Mucosa of descending colon (tissue), 3 donors: ENCODE measurements around the gene BCO1. TPM values are rescaled to one million over a fixed set of nuclear protein-coding genes. Genes with fewer than 3 reads are reported as not detected.

Experiments
- ATAC-seq: fragments of 200-7000 bp; cut with Tn5 transposase; one replicate; pipeline ENCODE4 v1.9.1; 2020; ENCODE audit warnings: mild to moderate bottlenecking, moderate library complexity
- DNase-seq, 3 donors: peaks; one replicate each; pipeline ENCODE4 v3.0.0-alpha.2; 2020
- H3K36me3 ChIP-seq: fragments of 200-600 bp; one replicate; pipeline ENCODE4 v1.8.0; 2021; ENCODE audit warnings: low read depth, mild to moderate bottlenecking
- H3K4me1 ChIP-seq: fragments of 200-600 bp; one replicate; pipeline ENCODE4 v1.8.0; 2021; ENCODE audit warnings: low read depth, mild to moderate bottlenecking
- H3K4me3 ChIP-seq: fragments of 200-600 bp; one replicate; pipeline ENCODE4 v1.8.0; 2021; ENCODE audit warnings: mild to moderate bottlenecking
- H3K9me3 ChIP-seq: fragments of 200-600 bp; one replicate; pipeline ENCODE4 v1.8.0; 2021; ENCODE audit warnings: mild to moderate bottlenecking
- intact Hi-C, 2 donors: fragments of 100-400 bp; cut with DNase I in 1 of 2; cut with micrococcal nuclease in 1 of 2; formaldehyde crosslinking; loops; one replicate each; pipeline versions ENCODE4 v1.11.0 to v1.11.1; 2022; cut with DNase I, micrococcal nuclease
- total RNA-seq, 3 donors: library from RNA; stranded (reverse); fragmentation: NEBNext Ultra II Directional in 2 of 3; extraction: Animal tissue kit (Norgen Biotek cat#: 25700) in 2 of 3; gene quantifications; one replicate each; pipeline versions ENCODE4 v1.2.1 to v1.2.4, GENCODE V29; 2021 to 2023
- TF ChIP-seq, protein P1 (sequence below): fragments of 200-600 bp; IDR thresholded peaks from one replicate; pipeline ENCODE4 v1.8.0; 2022; ENCODE audit warnings: antibody characterized with exemption, mild to moderate bottlenecking
- donor health status: DM: no; HTN: no; CAD: no; lungs with moderate emphysema.
- donor health status: DM: no; HTN: no; CAD: no.
- donor health status: DM: no; HTN: yes; CAD: no.

Gene BCO1
- total RNA-seq, 3 donors from 2014 or later, result 2.2 to 6.5 (median 4.5) TPM

DNA sequence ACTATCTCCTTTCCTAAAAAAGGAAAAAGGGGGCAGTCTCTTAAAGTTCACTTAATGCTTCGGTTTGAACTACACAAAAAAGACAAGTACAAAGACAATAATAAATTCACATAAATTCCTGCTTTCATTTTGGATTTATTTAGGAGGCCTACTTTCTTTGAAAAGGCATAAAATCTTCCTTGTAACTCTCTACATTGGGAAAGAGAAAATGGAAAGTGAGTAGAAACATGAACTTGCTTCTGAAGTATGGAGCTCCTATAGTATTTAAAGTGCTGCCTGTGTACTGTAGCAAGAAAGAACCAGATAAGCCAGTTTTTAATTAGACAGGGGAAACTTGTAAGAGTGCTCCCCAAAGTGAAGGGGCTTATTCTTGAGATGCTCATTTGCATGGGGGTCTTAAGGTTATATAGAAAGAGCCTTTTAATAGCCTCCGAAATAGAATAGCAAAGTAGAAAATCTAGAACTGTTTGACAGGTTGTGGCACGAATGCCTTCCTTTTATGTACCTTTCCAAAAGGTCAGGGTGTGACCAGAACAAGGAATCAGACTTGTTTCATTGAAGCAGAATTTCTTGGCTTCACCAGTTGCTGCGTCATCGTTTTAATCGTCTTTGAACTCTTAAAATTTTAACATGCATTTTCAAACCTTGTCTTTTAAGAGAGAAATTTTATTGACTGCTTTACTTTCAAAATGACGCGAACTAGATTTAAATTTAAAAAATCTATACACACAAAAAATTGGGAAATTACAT lies 89.1 kb downstream of the BCO1 start:
- no peaks in the 10 kb centered on the region for H3K9me3 ChIP-seq
- H3K4me3 ChIP-seq, result no peak overlapping the region
- peak; percentile 80 for ATAC-seq
- DNase-seq, result peak in 1 of 3 donors; percentile 12
- no peaks in the 10 kb centered on the region for H3K36me3 ChIP-seq
- intact Hi-C loops, result no loop called here
- H3K4me1 ChIP-seq, result no peaks in the 10 kb centered on the region
- TF ChIP-seq, protein P1, sequence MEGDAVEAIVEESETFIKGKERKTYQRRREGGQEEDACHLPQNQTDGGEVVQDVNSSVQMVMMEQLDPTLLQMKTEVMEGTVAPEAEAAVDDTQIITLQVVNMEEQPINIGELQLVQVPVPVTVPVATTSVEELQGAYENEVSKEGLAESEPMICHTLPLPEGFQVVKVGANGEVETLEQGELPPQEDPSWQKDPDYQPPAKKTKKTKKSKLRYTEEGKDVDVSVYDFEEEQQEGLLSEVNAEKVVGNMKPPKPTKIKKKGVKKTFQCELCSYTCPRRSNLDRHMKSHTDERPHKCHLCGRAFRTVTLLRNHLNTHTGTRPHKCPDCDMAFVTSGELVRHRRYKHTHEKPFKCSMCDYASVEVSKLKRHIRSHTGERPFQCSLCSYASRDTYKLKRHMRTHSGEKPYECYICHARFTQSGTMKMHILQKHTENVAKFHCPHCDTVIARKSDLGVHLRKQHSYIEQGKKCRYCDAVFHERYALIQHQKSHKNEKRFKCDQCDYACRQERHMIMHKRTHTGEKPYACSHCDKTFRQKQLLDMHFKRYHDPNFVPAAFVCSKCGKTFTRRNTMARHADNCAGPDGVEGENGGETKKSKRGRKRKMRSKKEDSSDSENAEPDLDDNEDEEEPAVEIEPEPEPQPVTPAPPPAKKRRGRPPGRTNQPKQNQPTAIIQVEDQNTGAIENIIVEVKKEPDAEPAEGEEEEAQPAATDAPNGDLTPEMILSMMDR, result no peak

DNA sequence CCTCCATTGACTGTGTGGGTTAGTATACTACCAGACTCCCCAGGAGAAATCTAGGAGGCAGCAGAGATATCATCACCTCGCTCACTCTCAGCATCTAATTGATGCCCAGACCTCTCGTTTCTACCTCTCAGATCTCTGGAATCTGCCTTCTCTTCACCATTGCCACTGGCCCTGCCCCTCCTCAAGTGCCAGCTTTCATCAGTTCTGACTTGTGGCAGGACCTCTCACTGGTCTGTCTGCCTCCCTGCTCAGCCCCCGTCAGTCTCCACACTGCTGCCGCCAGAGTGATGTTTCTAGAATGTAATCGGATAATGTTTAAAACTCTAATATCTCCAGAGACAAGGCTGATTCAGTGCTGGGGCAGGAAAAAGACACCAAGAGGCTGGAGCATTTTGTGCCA lies 91.5 kb downstream of the BCO1 start:
- intact Hi-C loops, result no loop called here
- no peak for ATAC-seq
- Histone ChIP-seq H3K9me3 (no peaks in the 10 kb centered on the region), H3K36me3 (no peaks in the 10 kb centered on the region), H3K4me1 (no peaks in the 10 kb centered on the region), H3K4me3 (no peak overlapping the region)
- no peak for DNase-seq
- TF ChIP-seq, protein P1, result no peak

DNA sequence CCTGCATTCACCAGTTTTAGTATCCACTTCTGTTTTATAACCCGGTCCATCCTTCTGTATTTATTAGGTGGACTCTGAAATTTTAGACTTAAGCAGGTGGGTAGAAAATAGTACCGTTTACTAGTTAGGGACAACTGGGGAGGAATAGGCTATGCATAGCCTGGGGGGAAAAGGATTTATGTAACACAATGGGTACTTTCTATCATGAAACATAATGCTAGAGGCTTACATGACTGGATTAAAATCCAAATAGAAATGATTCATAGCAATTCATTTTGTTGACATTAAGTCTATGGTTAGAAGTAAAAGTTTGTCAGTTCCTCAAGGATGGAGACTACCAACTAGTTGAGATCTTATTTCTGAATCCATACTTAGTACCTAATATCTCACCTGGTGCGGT lies 94.9 kb downstream of the BCO1 start:
- no peaks in the 10 kb centered on the region for H3K4me1 ChIP-seq
- intact Hi-C loops, result no loop called here
- H3K4me3 ChIP-seq, result no peak overlapping the region
- H3K36me3 ChIP-seq, result no peaks in the 10 kb centered on the region
- no peak for DNase-seq
- no peaks in the 10 kb centered on the region for H3K9me3 ChIP-seq
- TF ChIP-seq, protein P1, result no peak
- ATAC-seq, result no peak

DNA sequence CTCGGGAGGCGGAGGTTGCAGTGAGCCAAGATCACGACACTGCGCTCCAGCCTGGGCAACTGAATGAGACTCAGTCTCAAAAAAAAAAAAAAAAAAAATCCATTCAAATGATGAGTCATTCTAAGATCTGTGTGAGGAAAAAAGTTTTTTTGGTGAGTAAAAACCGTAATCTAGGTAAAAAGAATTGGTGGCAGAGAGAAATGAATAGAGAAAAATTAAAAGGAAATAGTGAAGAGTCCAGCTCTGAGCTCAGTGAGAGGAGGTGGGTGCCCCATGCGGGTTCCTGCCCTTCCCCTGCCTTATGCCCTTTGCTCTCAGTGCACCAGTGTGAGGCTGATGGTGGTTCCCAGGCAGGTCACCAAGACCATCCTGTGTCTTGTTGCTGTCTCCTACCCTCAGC lies 97.2 kb downstream of the BCO1 start:
- intact Hi-C loops, result no loop called here
- DNase-seq, result no peak

DNA sequence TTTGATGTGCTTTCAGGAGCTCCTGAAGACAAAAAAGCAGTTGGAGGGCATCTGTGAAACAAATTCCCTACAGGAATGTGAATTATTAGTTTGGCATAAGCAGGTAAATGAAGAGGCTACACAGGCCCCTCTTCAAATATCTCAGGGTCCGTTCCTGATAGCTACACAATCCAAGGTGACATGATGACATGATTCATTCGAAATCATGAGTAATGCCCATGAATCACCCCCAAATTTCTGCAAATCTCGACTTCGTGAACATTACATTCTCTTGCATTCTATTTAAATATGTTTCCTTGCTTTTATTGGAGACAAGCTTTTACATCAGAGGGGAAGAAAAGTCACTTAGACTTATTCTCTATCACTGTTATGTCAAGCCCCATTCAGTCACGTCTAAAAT lies 98.6 kb downstream of the BCO1 start:
- no peaks in the 10 kb centered on the region for H3K4me1 ChIP-seq
- DNase-seq (no peak), ATAC-seq (no peak)
- intact Hi-C loops, result no loop called here
- TF ChIP-seq, protein P1, result no peak
- no peaks in the 10 kb centered on the region for H3K9me3 ChIP-seq
- H3K4me3 ChIP-seq, result no peak overlapping the region
- H3K36me3 ChIP-seq, result no peaks in the 10 kb centered on the region

More for the DNA sequence above, 97.2 kb downstream of the BCO1 start:
- TF ChIP-seq, protein P1, result no peak
- H3K4me3 ChIP-seq, result no peak overlapping the region
- H3K4me1 ChIP-seq, result no peaks in the 10 kb centered on the region
- H3K36me3 ChIP-seq, result no peaks in the 10 kb centered on the region
- no peak for ATAC-seq
- H3K9me3 ChIP-seq, result no peaks in the 10 kb centered on the region

Other genes with a start within 250 kb of the BCO1 start
- 10 to 100 TPM; 42.1 to 52.7 (median 51.9) TPM for gene CMC2, start 231.8 kb upstream of the BCO1 start, total RNA-seq
- gene CENPN, start 231.5 kb upstream of the BCO1 start, total RNA-seq, result 10 to 100 TPM in 1 of 3 donors, 1 to 10 TPM in 2; 7.1 to 13.4 (median 7.6) TPM
- 10 to 100 TPM; 27.3 to 34.0 (median 31.4) TPM for gene ATMIN, start 202.8 kb upstream of the BCO1 start, total RNA-seq
- 1 to 10 TPM in 1 of 3 donors, under 1 TPM in 2; 0.39 to 1.6 (median 0.58) TPM for gene C16orf46, start 161.5 kb upstream of the BCO1 start, total RNA-seq
- 10 to 100 TPM; 14.2 to 18.3 (median 18.0) TPM for gene GCSH, start 142.3 kb upstream of the BCO1 start, total RNA-seq
- gene GAN, start 76.3 kb downstream of the BCO1 start, total RNA-seq, result 10 to 100 TPM; 15.5 to 23.2 (median 21.1) TPM
- gene CMIP, start 206.1 kb downstream of the BCO1 start, total RNA-seq, result 100 to 1,000 TPM in 1 of 3 donors, 10 to 100 TPM in 2; 73.3 to 127 (median 79.8) TPM